ENCODE results near the gene TUBG2.

DNA sequence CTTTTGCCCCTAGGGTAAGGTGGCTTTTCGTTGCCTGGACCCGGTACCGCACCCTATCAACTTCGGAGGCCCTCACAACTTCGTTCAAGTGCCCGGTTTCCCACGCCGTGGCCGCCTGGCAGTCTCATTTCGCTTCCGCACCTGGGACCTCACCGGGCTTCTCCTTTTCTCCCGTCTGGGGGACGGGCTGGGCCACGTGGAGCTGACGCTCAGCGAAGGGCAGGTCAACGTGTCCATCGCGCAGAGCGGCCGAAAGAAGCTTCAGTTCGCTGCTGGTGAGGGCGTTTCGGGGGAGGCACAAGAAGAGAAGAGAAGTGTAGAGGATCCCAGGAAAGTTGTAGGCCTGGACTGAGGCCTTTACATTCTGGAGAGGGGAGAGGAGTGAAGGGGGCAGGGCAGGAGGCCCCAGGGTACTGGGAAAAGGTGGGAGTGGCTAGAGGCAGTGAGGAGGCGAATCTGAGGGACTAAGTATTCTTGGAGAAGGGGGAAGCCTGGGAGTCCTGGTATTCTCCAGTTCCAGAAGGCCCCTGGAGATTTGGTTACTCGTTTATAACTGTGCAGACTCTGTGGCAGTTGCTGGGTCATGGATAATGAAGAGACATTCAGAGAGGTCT lies 28.7 kb downstream of the TUBG2 start:
- TF ChIP-seq IRF2 (CRISPR knock-in tag; IDR thresholded peaks at IDR 0.05; ENCODE audit: borderline replicate concordance, low read depth) (no peak), NR3C1 (CRISPR knock-in tag; conservative IDR thresholded peaks at IDR 0.05; ENCODE audit: low read depth) (no peak), CTCF (IDR thresholded peaks at IDR 0.05) (no peak), TP53 (CRISPR knock-in tag; IDR thresholded peaks at IDR 0.05) (no peak), SP1 (CRISPR knock-in tag; conservative IDR thresholded peaks at IDR 0.05) (no peak), NR2C2 (CRISPR knock-in tag; IDR thresholded peaks at IDR 0.05) (no peak), E2F4 (CRISPR knock-in tag; IDR thresholded peaks at IDR 0.05; ENCODE audit: borderline replicate concordance, low read depth) (no peak), ATF2 (CRISPR knock-in tag; IDR thresholded peaks at IDR 0.05; ENCODE audit: borderline replicate concordance, low read depth) (no peak), ELF4 (CRISPR knock-in tag; IDR thresholded peaks at IDR 0.05; ENCODE audit: low read depth) (no peak), USF1 (CRISPR knock-in tag; IDR thresholded peaks at IDR 0.05) (no peak), MYBL2 (CRISPR knock-in tag; IDR thresholded peaks at IDR 0.05) (no peak)
- TF ChIP-seq, protein P1, sequence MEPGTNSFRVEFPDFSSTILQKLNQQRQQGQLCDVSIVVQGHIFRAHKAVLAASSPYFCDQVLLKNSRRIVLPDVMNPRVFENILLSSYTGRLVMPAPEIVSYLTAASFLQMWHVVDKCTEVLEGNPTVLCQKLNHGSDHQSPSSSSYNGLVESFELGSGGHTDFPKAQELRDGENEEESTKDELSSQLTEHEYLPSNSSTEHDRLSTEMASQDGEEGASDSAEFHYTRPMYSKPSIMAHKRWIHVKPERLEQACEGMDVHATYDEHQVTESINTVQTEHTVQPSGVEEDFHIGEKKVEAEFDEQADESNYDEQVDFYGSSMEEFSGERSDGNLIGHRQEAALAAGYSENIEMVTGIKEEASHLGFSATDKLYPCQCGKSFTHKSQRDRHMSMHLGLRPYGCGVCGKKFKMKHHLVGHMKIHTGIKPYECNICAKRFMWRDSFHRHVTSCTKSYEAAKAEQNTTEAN (CRISPR knock-in tag; IDR thresholded peaks at IDR 0.05), result no peak

All from WTC11 (cell line).